MG63 (cell line): ENCODE data around the gene CPPED1. TPM values are rescaled to one million over a fixed set of nuclear protein-coding genes. Genes with fewer than 3 reads are reported as not detected.

Source experiments
- DNase-seq: peaks from one replicate; pipeline ENCODE4 v3.0.0-alpha.2; 2020
- H3K27me3 ChIP-seq: fragments of 250-450 bp; sonication (Bioruptor Pico); 2 replicates; pipeline ENCODE4 v1.5.1; 2020; ENCODE audit warnings: mild to moderate bottlenecking, moderate library complexity
- H3K36me3 ChIP-seq: fragments of 250-450 bp; sonication (Bioruptor Pico); 2 replicates; pipeline ENCODE4 v1.5.1; 2020; ENCODE audit warnings: mild to moderate bottlenecking, moderate library complexity
- H3K4me3 ChIP-seq: fragments of 250-450 bp; sonication (Bioruptor Pico); 2 replicates; pipeline ENCODE4 v1.5.1; 2020; ENCODE audit warnings: mild to moderate bottlenecking, moderate library complexity
- H3K9me3 ChIP-seq: fragments of 250-450 bp; sonication (Bioruptor Pico); 2 replicates; pipeline ENCODE4 v1.5.1; 2020; ENCODE audit warnings: mild to moderate bottlenecking, moderate library complexity
- total RNA-seq: library from RNA; depleted of rRNA; stranded (reverse); fragments of >200 nt; shearing (Covaris generic); gene quantifications from 2 replicates; pipeline ENCODE4 v1.2.3, GENCODE V29; 2014; ENCODE audit warnings: low replicate concordance

The CPPED1 gene
- total RNA-seq, 1 experiment from 2014 or later: 27.3 TPM

DNA sequence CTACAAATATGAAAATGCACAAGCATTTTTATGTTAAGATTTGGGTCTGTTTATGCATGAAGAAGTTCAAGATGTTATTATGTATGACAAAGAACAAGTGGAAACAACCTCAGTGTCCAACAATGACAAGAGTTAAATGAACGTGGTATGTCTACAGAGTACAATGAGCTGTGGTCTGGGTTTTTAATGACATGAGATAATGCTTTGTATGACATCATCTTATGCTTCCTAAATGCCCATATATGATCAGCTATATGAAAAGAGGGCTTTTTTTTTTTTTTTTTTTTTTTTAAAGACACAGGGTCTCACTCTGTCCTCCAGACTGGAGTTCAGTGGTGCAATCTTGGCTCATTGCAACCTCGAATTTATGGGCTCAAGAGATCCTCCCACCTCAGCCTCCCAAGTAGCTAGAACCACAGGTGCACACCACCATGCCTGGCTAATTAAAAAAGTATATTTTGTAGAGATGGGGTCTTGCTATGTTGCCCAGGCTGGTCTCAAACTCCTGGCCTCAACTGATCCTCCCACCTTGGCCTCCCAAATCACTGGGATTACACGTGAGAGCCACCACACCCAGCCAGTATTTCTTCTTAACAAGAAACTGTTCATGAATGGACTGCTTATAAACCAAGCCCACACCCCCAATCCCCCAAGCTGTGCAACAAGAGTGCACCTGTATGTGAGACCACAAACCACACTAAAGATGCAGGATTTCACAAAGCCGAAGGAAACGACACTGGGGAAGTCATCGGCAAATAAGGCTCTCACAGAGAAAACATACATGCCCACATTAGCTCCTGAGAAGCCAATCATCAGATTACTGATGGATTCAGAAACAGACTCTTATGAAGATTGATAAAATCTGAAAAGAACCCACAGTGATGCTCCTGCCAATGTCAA, 114.5 kb downstream of the CPPED1 start:
- no peaks in the 10 kb centered on the region for H3K36me3 ChIP-seq
- no peaks in the 10 kb centered on the region for H3K9me3 ChIP-seq
- DNase-seq: no peak
- H3K4me3 ChIP-seq: no peak overlapping the region
- H3K27me3 ChIP-seq: no peaks in the 10 kb centered on the region

DNA sequence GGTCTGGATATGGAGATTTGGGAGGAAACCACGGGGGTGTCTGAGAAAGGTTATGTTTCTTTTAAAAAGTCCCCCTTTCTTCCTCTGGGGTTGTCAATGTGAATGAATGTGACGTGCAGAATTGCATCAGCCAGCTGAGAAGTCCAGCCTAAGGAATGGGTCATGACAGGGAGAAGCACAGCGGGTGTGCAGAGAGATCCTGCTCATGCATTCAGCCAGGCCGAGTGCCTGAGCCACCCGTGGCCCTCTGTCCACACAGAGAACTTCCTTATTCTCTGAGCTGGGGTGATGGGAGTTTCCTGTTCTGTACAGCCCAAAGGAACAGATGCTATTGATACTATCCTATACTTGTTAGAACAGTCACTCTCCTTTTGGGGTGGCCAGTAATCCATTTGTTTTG, 117.9 kb downstream of the CPPED1 start:
- H3K9me3 ChIP-seq: no peaks in the 10 kb centered on the region
- H3K27me3 ChIP-seq: no peaks in the 10 kb centered on the region
- no peak overlapping the region for H3K4me3 ChIP-seq
- H3K36me3 ChIP-seq: no peaks in the 10 kb centered on the region
- no peak for DNase-seq

DNA sequence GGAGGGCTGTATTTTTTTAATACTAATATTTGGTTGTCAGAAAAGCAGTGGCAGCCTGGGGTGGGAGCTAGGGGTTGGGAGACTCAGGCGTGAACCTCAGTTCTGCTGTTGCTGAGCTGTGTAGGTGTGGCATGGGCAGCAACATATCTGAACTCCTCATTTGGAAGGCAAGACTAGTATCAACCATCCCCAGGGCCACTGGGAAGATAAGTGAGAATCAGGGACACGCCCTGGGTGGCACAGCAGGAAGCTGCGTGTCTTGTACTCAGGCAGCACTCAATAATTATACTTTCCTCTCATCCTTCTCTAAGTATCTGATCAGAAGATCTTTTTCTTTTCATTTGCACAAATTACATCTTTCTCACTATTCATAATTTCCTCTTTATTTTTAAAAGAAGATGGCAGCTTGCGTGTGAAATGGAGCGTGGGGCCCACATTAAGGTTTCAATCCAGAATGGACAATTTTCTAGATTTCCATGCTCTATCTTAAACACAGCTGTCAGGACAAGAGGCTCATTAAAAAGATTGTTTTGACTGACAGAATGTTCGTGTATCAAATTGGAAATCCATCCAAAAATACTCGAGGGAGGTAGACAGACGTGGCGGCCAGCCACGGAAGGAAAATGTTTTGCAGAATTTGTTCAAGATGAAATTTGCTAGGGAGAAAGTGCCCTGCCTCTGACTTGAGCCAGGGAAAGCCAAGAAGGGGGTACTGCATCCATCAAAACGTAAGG, 121.1 kb downstream of the CPPED1 start:
- H3K36me3 ChIP-seq: no peaks in the 10 kb centered on the region
- no peaks in the 10 kb centered on the region for H3K9me3 ChIP-seq
- no peak overlapping the region for H3K4me3 ChIP-seq
- no peaks in the 10 kb centered on the region for H3K27me3 ChIP-seq
- DNase-seq: no peak

DNA sequence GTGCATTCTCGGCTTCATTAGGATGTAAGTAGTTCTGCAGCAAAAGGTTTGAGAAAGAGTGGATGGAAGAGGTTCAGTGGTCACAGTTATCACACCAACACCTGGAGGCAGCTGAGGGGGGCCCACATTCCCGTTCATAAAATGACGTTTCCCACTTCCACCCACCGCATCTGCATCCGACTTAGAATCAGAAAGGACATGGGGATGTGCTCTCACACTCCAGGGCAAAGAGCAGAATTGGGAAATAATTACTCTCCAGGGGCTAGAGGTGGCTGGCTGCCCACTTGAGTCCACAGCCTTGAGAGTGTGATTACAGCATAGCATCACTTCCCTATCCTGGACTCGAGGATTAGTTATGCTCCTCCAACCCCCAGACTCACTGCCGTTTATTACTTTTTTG, 122.0 kb downstream of the CPPED1 start:
- Histone ChIP-seq H3K36me3 (no peaks in the 10 kb centered on the region), H3K4me3 (no peak overlapping the region), H3K9me3 (no peaks in the 10 kb centered on the region), H3K27me3 (no peaks in the 10 kb centered on the region)
- DNase-seq: no peak

DNA sequence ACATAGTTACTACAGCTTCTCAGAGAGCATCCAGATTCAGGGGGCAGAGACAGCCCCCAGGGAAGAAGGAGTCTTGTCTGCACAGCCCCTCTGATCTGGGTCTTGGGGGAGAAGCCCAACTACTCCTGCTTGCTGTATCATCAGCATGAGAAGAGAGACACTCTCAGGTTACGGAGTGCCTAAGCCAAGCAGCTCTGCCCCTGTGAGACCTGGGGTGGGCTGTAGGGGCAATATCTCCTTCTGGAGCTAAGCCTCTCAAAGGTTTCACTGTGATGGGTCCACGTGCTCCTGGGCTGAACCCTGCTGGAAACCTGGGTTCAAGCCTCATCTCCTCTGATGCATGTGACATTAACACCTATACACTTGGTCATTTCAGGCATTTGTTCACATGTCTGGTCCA, 123.2 kb downstream of the CPPED1 start:
- no peak overlapping the region for H3K4me3 ChIP-seq
- no peak for DNase-seq
- no peaks in the 10 kb centered on the region for H3K27me3 ChIP-seq
- no peaks in the 10 kb centered on the region for H3K9me3 ChIP-seq
- no peaks in the 10 kb centered on the region for H3K36me3 ChIP-seq

DNA sequence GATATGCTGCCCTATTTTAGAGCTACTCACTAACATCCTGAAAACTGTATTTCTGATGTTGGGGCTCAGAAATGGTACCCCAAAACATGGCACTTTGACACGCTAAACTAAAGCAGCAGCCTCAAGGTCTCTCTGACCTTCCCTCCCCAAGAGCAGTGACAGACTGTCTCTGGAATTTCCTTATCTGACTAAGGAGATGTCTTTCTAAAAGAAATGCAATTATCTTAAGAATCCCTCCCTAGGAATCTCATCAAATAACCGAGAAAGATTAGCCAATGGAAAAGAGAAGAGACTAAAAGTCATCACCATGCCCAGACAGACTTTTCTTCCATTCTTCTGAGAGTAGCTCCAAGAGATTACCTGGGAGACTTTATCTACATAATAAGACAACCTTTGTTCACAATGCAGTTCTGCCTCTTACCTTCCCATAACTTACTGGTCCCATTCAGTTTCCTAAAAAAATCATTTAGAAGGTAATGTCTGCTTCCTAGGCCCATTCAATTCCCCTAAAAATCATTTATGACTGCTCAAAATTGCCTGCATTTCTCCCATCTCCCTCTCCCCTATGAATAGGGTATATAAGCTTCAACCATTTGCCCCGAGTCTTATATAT, 123.9 kb downstream of the CPPED1 start:
- DNase-seq: no peak
- no peaks in the 10 kb centered on the region for H3K9me3 ChIP-seq
- no peak overlapping the region for H3K4me3 ChIP-seq
- H3K36me3 ChIP-seq: no peaks in the 10 kb centered on the region
- no peaks in the 10 kb centered on the region for H3K27me3 ChIP-seq

DNA sequence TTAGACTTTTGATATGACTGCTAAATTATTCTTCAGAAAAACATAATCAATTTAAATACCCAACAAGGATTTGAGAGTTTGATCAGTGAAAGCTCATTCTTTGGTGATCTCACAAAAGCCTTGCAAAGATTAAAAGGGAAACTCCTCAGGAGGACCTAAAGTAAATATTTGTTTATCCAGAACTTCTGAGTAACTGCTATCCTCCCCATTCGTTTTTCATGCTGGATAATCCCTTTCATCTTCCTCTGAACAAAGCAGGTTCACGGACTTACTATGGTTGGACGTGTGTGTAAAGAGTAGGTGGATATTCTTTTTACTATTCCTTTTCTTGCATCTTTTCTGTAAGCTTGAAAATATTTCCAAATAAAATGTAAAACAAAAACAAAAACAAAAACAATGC, 124.7 kb downstream of the CPPED1 start:
- no peak for DNase-seq
- Histone ChIP-seq H3K9me3 (no peaks in the 10 kb centered on the region), H3K4me3 (no peak overlapping the region), H3K36me3 (no peaks in the 10 kb centered on the region), H3K27me3 (no peaks in the 10 kb centered on the region)

DNA sequence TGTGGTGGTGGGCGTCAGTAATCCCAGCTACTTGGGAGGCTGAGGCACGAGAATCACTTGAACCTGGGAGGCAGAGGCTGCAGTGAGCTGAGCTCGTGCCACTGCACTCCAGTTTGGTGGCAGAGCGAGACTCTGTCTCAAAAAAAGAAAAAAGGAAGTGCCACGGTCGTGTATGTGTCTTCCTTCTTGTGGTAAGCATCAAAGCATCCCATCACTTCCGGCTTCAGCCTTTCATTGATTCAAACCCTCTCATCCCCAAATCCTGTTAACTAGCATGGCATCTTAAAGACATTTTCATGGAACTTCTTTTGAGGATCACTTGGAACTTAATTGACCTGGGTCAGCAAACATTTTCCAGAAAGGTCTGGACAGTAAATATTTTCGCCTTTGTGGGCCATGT, 126.2 kb downstream of the CPPED1 start:
- no peak for DNase-seq
- H3K4me3 ChIP-seq: no peak overlapping the region
- H3K36me3 ChIP-seq: no peaks in the 10 kb centered on the region
- H3K27me3 ChIP-seq: no peaks in the 10 kb centered on the region
- no peaks in the 10 kb centered on the region for H3K9me3 ChIP-seq

DNA sequence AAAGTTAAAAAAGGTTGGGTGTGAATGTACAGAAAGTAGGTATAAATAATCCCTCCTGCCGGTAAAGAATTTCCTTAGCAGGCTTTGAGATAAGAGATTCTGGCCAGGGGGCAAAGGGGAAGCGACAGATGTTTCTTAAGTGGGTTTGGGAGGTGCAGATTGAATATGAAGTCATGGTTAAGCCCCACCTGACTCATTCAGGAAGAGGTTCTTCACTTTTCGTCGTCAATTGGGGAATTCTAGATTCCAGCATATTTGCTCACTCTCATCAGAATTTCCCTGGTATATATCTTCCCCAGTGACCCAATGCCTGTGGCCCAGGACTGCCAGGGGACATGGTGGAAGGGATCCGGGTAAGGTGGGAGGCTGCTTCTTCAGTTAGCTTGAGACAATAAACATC, 127.8 kb downstream of the CPPED1 start:
- no peaks in the 10 kb centered on the region for H3K27me3 ChIP-seq
- DNase-seq: no peak
- H3K36me3 ChIP-seq: no peaks in the 10 kb centered on the region
- H3K4me3 ChIP-seq: no peak overlapping the region
- no peaks in the 10 kb centered on the region for H3K9me3 ChIP-seq

DNA sequence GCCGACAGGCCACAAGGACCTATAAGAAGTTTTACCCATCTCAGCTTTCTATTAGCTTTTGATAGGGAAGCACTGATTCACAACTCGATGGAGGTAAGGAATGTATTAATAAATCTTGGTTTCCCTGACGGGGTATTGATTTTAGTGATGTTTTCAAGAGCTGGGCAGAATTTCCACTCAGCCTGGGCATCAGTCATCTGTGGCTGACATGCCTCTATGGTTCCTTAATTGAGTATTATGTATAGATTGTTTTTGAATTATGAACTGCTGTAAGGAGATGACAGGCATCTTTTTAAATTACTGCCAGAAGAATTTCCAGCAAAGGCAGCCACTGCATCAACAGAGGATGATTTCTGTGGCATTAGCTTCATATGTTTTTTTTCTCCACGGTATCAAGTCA, 128.6 kb downstream of the CPPED1 start:
- DNase-seq: no peak
- no peaks in the 10 kb centered on the region for H3K27me3 ChIP-seq
- no peak overlapping the region for H3K4me3 ChIP-seq
- no peaks in the 10 kb centered on the region for H3K36me3 ChIP-seq
- no peaks in the 10 kb centered on the region for H3K9me3 ChIP-seq

DNA sequence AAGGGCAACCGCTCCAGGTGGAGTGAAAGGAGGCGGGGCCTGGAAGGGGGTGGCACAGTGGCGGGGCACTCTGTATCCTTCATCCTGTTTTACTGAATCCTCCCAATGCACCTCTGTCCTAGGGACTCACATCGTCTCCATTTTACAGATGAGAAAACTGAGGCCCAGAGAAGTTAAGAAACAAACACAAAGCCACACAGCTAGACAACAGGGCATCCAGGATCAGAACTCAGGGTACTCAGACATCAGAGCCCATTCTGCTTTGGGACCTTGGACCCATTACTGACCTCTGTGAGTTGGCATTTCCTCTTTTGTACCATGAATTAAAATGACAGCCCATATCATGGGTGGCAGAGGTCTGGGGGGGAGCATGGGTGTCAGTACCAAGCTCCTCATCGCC, 129.2 kb downstream of the CPPED1 start:
- H3K27me3 ChIP-seq: no peaks in the 10 kb centered on the region
- no peak for DNase-seq
- H3K9me3 ChIP-seq: no peaks in the 10 kb centered on the region
- H3K4me3 ChIP-seq: no peak overlapping the region
- H3K36me3 ChIP-seq: no peaks in the 10 kb centered on the region

DNA sequence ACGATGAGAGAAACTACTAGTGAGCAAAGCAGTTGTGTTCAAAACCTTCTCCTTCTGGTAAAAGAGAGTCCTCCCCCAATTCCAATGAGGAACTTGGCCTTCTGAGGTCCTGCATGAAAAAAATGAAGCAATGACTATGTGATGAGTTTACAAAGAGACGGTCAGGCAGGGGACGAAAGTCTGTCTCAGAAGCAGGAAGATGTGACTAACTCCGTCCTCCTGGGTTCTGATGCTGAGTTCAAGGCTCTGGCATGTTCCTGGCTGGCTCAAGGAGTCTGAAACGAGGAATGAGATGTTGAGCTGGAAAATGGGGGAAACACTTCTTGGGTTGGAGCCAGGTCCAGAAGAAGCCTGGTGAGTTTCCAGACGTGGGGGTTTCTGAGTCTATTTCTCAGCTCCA, 129.6 kb downstream of the CPPED1 start:
- Histone ChIP-seq H3K9me3 (no peaks in the 10 kb centered on the region), H3K36me3 (no peaks in the 10 kb centered on the region), H3K27me3 (no peaks in the 10 kb centered on the region), H3K4me3 (no peak overlapping the region)
- DNase-seq: no peak

DNA sequence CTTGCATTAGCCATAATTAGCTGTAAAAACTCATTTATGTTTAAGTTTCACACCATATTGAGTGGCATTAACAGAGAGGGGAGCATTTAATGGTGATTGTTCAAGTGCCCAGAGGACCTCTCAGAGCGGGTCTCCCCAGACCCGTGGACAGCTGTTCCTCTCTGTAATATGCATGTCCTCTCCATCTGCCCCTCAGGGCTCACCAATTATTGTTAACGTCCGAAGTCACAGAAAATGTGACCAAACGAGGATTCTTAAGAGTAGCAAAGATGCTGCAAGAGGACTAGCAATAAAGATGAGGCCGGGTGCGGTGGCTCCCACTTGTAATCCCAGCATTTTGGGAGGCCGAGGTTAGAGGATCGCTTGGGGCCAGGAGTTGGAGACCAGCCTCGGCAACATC, 130.2 kb downstream of the CPPED1 start:
- DNase-seq: no peak
- no peaks in the 10 kb centered on the region for H3K36me3 ChIP-seq

DNA sequence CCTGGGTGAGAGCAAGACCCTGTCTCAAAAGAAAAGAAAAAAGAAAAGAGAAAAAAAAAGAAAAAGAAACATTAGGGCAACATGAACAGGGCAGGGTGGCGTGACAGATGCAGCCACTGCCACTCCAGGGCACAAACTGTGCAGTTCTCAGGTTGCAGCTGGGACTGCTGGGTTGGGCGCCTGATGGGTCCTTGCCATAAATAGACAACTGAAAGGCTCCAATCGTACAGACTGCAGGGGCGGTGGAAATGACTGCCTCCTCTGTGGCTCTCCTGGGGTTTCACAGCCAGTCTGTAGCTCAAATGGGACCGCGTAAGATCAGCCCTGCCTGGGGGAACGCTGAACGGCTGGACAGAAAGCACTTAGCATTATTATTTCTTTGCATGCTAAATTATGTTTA, 130.7 kb downstream of the CPPED1 start:
- no peak for DNase-seq
- Histone ChIP-seq H3K36me3 (no peaks in the 10 kb centered on the region), H3K27me3 (no peaks in the 10 kb centered on the region), H3K9me3 (peaks cover 7% of the 10 kb centered on the region), H3K4me3 (no peak overlapping the region)

More for the DNA sequence above, 130.2 kb downstream of the CPPED1 start:
- no peak overlapping the region for H3K4me3 ChIP-seq
- H3K9me3 ChIP-seq: peaks cover 4% of the 10 kb centered on the region
- no peaks in the 10 kb centered on the region for H3K27me3 ChIP-seq

DNA sequence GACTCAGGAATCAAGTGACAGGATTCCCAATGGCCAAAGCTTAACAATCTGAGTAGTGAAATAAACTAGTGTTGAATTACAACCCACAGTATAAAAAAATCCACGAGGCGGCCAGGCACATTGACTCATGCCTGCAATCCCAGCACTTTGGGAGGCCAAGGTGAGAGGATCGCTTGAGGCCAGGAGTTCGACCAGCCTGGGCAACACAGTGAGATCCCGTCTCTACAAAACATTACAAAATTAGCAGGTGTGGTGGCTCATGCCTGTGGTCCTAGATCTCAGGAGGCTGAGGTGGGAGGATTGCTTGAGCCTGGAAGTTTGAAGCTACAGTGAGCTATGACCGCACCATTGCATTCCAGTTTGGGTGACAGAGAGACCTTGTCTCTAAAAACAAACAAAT, 133.8 kb downstream of the CPPED1 start:
- DNase-seq: no peak
- H3K27me3 ChIP-seq: no peaks in the 10 kb centered on the region

DNA sequence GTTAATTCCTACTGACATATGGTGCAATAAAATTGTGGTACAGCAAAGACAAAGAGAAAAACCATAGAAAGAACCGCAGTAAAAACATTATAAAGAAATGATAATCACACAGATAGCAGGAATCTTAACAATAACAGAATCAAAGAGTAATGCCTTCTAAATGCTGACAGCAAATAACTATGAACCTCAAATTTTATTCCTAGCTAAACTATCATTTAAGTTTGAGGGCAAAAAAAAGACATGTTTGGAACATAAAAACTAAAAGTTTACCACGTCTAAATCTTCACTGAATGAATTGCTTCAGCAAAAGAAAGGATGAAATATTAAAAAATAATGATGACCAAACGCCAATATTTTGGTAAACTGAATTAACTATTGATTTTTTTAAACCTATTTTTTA, 135.8 kb downstream of the CPPED1 start:
- Histone ChIP-seq H3K9me3 (peaks cover 15% of the 10 kb centered on the region), H3K36me3 (no peaks in the 10 kb centered on the region), H3K27me3 (no peaks in the 10 kb centered on the region), H3K4me3 (no peak overlapping the region)
- no peak for DNase-seq

More for the DNA sequence above, 133.8 kb downstream of the CPPED1 start:
- no peak overlapping the region for H3K4me3 ChIP-seq
- peaks cover 15% of the 10 kb centered on the region for H3K9me3 ChIP-seq
- no peaks in the 10 kb centered on the region for H3K36me3 ChIP-seq

DNA sequence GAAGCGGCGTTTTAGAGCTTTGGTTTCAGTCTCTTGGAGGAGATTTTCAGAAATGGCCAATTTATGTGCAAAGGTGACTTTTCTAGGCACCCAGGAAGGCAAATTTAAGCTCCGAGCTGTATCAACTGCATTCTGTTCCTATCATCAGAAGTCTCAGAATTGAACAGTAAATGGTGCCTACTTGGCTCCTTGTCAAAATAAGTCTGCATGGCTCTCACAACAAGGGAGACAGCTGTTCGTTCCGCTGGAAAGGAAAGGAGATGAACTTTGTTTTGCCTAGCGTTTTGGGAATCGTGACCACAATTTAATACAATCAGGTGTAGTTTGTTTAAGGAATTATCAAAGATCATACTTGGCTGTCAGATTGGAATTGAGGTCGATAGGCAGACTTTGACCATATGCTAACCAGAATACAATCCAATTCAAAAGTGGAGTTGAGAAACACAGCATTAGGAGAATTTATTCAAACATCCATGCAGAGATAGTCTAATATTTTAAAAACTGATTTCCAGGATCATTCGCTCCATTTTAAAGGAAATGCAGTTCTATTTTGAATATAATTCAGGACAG, 139.4 kb downstream of the CPPED1 start:
- no peak for DNase-seq
- Histone ChIP-seq H3K9me3 (peaks cover 15% of the 10 kb centered on the region), H3K27me3 (no peaks in the 10 kb centered on the region), H3K36me3 (no peaks in the 10 kb centered on the region), H3K4me3 (no peak overlapping the region)
